AG04450 (cell line): ENCODE measurements around the gene LRWD1. TPM values are rescaled to one million over a fixed set of nuclear protein-coding genes. Genes with fewer than 3 reads are reported as not detected.

ENCODE experiments used
- CTCF ChIA-PET: fragments of 300-600, 350-600 bp; formaldehyde crosslinking; extraction: SDS; loops from one replicate; lab custom pipeline; 2022; ENCODE audit warnings: antibody characterized with exemption, inconsistent platforms; lab: Charles Lee
- POLR2A ChIA-PET: fragments of 350-600 bp; formaldehyde crosslinking; extraction: SDS; loops from one replicate; lab custom pipeline; 2021; ENCODE audit warnings: antibody characterized with exemption, inconsistent platforms; lab: Yijun Ruan, JAX
- DNase-seq: peaks from one replicate; pipeline ENCODE4 v3.0.0-alpha.2; 2011; ENCODE audit warnings: low read depth, low spot score
- H3K27ac ChIP-seq: one replicate; pipeline ENCODE4 v1.5.1; 2012; ENCODE audit warnings: low read depth, low read length, control low read depth
- H3K27me3 ChIP-seq: one replicate; pipeline ENCODE4 v1.6.0; 2012; ENCODE audit warnings: low read length; ENCODE audit not compliant: control insufficient read depth, insufficient read depth
- H3K4me3 ChIP-seq: 2 replicates; pipeline ENCODE4 v1.5.1; 2011; ENCODE audit warnings: mild to moderate bottlenecking, low read depth, low read length, control low read depth
- H3K9me3 ChIP-seq: 2 replicates; pipeline ENCODE4 v1.5.1; 2012; ENCODE audit warnings: low read length; ENCODE audit not compliant: control insufficient read depth, insufficient read depth
- CTCF ChIP-seq: IDR thresholded peaks from 2 replicates; pipeline ENCODE4 v1.5.1; 2011; ENCODE audit warnings: low read depth, low read length, control low read depth, inconsistent platforms
- polyA plus RNA-seq: library from polyadenylated mRNA; depleted of rRNA; stranded (reverse); fragments of >200 nt; gene quantifications from 2 replicates; pipeline ENCODE4 v1.2.3, GENCODE V29; 2011

The LRWD1 gene
- polyA plus RNA-seq, 1 experiment: 9.2 TPM

GRCh38 chr7:102433219-102434038 lies 31.4 kb upstream of the LRWD1 start, which contains the start of gene ORAI2:
ORAI2 (plus strand) TSS chr7:102433575; CDS start chr7:102438957, 5,382 bp downstream.
- Histone ChIP-seq H3K9me3 (no peaks in the 10 kb centered on the region; the same call in 1 of the 2 replicates), H3K4me3 (peak within 1 kb of the TSS; percentile 71), H3K27me3 (no peaks in the 10 kb centered on the region), H3K27ac (peak within 1 kb of the TSS; percentile 21)
- POLR2A ChIA-PET: interaction anchor here (0.7 kb wide), 1 partner anchor 22 kb away, joined by 3 read pairs; no protein-coding TSS in a partner anchor
- no peak for TF ChIP-seq CTCF
- DNase-seq: no peak
- CTCF ChIA-PET: interaction anchor here (2.1 kb wide), 1 partner anchor 34 kb away, joined by 7 read pairs; no protein-coding TSS in a partner anchor

DNA sequence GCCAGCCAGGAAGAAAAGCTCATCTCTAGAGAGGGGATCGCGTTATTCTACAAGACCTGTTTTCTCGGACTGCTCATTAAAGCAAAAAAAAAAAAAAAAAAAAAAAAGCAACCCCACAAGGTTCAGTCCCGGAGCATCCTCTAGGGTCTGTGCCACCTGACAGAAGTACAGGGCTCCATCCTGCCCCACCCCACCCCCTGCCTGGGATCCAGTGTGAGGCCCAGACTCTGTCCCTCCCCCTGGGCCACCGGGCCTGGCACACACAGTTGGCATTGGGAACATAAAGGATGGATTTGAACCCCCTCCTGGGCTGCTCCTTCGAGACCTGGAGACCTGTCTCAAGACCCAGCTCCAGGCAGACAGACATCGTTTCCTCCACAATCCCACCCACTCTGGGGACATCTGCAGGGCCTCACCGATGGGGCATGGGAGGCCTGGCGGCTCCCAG lies 30.7 kb upstream of the LRWD1 start:
- H3K9me3 ChIP-seq: peaks cover 5% of the 10 kb centered on the region; the same call in 1 of the 2 replicates
- no peaks in the 10 kb centered on the region for H3K27me3 ChIP-seq
- no peak overlapping the region for H3K27ac ChIP-seq
- peak overlapping the region; percentile 71 for H3K4me3 ChIP-seq
- no peak for TF ChIP-seq CTCF
- ChIA-PET CTCF (interaction anchor here (2.1 kb wide), 1 partner anchor 33 kb away, joined by 7 read pairs; no protein-coding TSS in a partner anchor), POLR2A (interaction anchor here (0.7 kb wide), 1 partner anchor 21 kb away, joined by 3 read pairs; no protein-coding TSS in a partner anchor)
- no peak for DNase-seq

GRCh38 chr7:102436118-102436517 lies 28.7 kb upstream of the LRWD1 start:
- no peak for TF ChIP-seq CTCF
- Histone ChIP-seq H3K9me3 (peaks cover 7% of the 10 kb centered on the region; the same call in 1 of the 2 replicates), H3K27me3 (no peaks in the 10 kb centered on the region), H3K4me3 (no peak overlapping the region), H3K27ac (no peak overlapping the region)
- POLR2A ChIA-PET: no interaction called here
- DNase-seq: no peak
- CTCF ChIA-PET: no interaction called here

DNA sequence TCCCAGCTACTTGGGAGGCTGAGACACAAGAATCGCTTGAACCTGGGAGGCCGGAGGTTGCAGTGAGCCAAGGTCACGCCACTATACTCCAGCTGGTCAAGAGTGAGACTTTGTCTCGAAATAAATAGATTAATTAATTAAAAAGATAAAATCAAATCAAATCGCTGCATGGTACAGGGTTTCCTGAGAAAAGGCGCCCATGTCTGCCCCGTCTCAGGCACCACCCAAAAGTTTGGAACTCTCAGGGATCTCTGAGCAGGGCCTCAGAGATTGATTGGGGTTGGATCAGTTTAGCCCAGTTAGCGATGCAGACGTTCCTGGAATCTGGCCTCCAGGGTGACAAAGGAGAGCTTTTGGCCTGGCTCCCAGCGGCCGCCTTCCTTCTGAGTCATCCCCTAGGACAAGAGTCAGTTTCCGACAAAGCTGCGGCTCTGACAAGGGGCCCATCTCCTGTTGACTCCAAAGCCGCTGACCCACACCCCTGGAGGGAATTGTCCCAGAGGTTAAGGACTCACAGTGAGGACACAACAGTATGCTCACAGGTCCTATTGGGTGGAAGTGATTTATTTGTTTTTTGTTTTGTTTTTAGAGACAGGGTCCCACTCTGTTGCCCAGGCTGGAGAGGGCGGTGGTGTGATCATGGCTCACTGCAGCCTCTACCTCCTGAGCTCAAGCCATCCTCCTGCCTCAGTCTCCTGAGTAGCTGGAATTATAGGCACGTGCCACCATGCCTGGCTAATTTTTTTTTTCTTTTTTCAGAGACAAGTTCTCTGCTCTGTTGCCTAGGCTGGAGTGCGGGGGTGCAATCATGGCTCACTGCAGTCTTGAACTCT lies 24.6 kb upstream of the LRWD1 start:
- no peak for TF ChIP-seq CTCF
- no peak for DNase-seq
- POLR2A ChIA-PET: interaction anchor here (0.6 to 0.7 kb wide), 2 partner anchors 15 to 27 kb away, joined by 3 read pairs; no protein-coding TSS in a partner anchor
- Histone ChIP-seq H3K4me3 (no peak overlapping the region), H3K9me3 (peaks cover 7% of the 10 kb centered on the region; the same call in 1 of the 2 replicates), H3K27ac (peak overlapping the region; percentile 52), H3K27me3 (no peaks in the 10 kb centered on the region)
- CTCF ChIA-PET: no interaction called here
